ENCODE results near the gene CDK5RAP1. TPM values are rescaled to one million over a fixed set of nuclear protein-coding genes. Genes with fewer than 3 reads are reported as not detected.

CDK5RAP1 gene
- total RNA-seq = 21.7 to 28.3 TPM (median 26.1 TPM) in 3 replicates
- long read RNA-seq, transcript CDK5RAP1-202 (14 exons, 2,122 nt) = major isoform, 38 of 61 reads
- long read RNA-seq, partial matches to known transcripts = 0 of 61 reads
- long read RNA-seq, other reads (novel, unspliced or antisense) = 22 of 61 reads

DNA sequence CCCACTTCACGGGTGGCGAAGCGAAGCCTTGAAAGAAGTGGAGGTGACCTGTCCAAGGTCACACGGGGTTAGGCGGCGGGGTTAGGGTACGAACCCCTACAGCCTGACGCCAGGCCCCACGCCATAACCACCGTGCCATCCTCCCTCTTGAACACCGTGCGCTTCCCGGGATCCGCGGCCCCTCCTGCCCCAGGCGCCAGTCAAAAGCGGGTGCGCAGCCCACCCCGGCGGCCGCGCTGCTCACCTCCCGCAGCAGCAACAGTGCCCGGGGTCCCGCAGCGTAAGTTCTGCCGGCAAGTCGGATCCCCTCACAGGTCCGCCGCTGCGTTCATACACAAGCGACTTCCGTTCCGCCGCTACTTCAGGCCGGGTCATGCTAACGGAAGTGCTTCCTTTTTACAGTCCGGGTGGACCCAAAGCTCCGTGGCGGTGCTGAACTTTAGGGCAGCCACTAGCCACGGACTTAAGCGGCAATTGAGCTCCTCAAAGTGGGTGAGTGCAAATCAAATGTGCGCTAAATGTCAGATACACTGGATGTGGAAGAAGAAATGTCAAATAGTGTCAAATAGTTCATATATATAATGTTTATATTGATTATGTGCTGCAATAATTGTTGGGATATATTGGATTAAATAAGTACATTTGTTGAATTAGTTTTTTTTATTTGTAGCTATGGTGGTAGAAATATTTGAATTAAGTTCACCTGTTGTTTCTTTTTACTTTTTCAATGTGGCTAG lies at the start of gene CDK5RAP1:
TSS of gene CDK5RAP1 (minus strand) at position 336 of the 737 bp plus-strand sequence. CDS start 4,455 bp downstream, outside the sequence.
- no peaks in the 10 kb centered on the region for H3K27me3 Mint-ChIP-seq (ENCODE audit: low read depth)
- no peaks in the 10 kb centered on the region for H3K9me3 Mint-ChIP-seq (ENCODE audit: low read depth)
- peak within 1 kb of the TSS; percentile 91 for H3K27ac Mint-ChIP-seq (ENCODE audit: unreplicated experiment)
- DNase-seq (ENCODE audit: low spot score) = no peak
- no peaks in the 10 kb centered on the region for H3K36me3 Mint-ChIP-seq (ENCODE audit: low read depth)
- peaks cover 32% of the 10 kb centered on the region for H3K4me1 Mint-ChIP-seq (ENCODE audit: low read depth)
- TF ChIP-seq CTCF (IDR thresholded peaks at IDR 0.05) = no peak
- peak within 1 kb of the TSS; percentile 92 for H3K4me3 Mint-ChIP-seq (ENCODE audit: unreplicated experiment)

GRCh38 chr20:33450867-33451266 lies 49.5 kb upstream of the CDK5RAP1 start:
- H3K36me3 Mint-ChIP-seq (ENCODE audit: low read depth) = peaks cover 2% of the 10 kb centered on the region
- no peak overlapping the region for H3K4me3 Mint-ChIP-seq (ENCODE audit: unreplicated experiment)
- H3K9me3 Mint-ChIP-seq (ENCODE audit: low read depth) = peaks cover 3% of the 10 kb centered on the region
- H3K4me1 Mint-ChIP-seq (ENCODE audit: low read depth) = no peaks in the 10 kb centered on the region
- no peak for DNase-seq (ENCODE audit: low spot score)
- no peak overlapping the region for H3K27ac Mint-ChIP-seq (ENCODE audit: unreplicated experiment)
- TF ChIP-seq CTCF (IDR thresholded peaks at IDR 0.05) = no peak
- no peaks in the 10 kb centered on the region for H3K27me3 Mint-ChIP-seq (ENCODE audit: low read depth)

DNA sequence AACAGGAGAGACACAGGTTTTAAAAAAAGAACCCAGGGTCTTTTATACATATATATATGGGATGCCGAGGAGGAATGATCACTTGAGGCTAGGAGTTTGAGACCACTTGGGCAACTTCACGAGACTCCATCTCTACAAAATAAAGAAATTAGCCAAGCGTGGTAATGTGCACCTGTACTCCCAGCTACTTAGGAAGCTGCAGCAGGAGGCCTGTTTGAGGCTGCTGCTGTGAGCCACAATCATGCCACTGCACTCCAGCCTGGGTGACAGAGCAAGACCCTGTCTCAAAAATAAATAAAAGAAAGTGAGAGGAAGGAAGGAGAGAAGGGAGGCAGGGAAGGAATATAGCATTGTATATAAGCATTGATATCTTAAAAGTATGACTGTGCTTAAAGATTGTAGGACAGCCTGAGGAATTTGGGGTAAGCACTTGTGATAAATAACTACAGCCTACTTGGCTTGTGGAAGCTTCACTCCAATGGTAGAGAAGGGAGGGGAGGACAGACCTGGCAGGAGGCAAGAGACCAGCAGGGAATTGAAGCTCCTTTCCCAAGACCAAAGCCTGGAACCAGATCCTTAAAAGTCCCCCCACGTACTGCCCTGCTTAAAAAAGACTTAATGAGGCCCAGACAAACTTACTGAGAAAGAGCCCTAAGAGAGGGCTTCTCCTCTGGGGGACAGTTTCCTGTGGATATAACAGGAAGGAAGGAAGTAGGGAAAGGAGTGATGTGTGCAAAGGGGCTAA lies 44.7 kb upstream of the CDK5RAP1 start:
- Mint-ChIP-seq H3K4me3 (ENCODE audit: unreplicated experiment) (no peak overlapping the region), H3K4me1 (ENCODE audit: low read depth) (peaks cover 31% of the 10 kb centered on the region), H3K27me3 (ENCODE audit: low read depth) (no peaks in the 10 kb centered on the region), H3K9me3 (ENCODE audit: low read depth) (peaks cover 3% of the 10 kb centered on the region), H3K27ac (ENCODE audit: unreplicated experiment) (no peak overlapping the region), H3K36me3 (ENCODE audit: low read depth) (peaks cover 2% of the 10 kb centered on the region)
- no peak for DNase-seq (ENCODE audit: low spot score)
- TF ChIP-seq CTCF (IDR thresholded peaks at IDR 0.05) = no peak

DNA sequence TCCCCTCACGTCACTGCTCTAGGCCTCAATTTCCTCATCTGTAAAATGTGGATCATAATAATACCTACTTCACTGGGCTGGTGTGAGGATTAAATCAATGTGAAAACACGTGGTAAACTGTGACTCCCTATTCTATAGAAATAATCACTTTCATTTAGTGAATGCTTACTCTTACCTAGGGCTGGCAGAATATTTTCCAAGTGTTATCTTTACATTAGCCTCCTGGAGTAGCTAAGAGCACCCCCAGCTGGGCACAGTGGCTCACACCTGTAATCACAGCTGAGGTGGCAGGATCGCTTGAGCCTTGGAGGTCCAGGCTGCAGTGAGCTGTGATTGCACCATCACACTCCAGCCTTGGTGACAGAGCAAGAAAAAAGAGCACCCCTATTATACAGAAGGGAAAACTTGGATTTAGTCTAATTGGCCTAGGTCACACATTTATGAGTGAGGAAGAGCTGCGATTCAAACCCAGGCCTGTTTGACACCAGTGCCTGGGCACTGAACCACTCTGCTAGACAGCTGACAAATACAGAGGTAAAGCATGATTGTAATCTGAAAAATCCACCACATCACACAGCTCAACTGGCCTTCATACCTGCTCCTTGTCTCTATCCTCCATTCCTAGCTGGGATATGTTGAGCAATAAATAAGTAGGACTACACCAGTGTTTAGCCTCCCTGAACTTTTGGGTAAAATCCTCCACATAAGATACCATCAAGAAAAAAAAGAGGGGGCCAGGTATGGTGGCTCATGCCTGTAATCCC lies 43.7 kb upstream of the CDK5RAP1 start:
- no peak for DNase-seq (ENCODE audit: low spot score)
- H3K27me3 Mint-ChIP-seq (ENCODE audit: low read depth) = no peaks in the 10 kb centered on the region
- TF ChIP-seq CTCF (IDR thresholded peaks at IDR 0.05) = peak; percentile 69
- H3K4me1 Mint-ChIP-seq (ENCODE audit: low read depth) = peaks cover 33% of the 10 kb centered on the region
- H3K4me3 Mint-ChIP-seq (ENCODE audit: unreplicated experiment) = peak overlapping the region; percentile 93
- H3K36me3 Mint-ChIP-seq (ENCODE audit: low read depth) = peaks cover 2% of the 10 kb centered on the region
- H3K9me3 Mint-ChIP-seq (ENCODE audit: low read depth) = peaks cover 3% of the 10 kb centered on the region
- peak overlapping the region; percentile 86 for H3K27ac Mint-ChIP-seq (ENCODE audit: unreplicated experiment)

All from chondrocyte (in vitro differentiated cells).